Gastroesophageal sphincter (tissue), 3 donors: ENCODE data around the gene CRACR2B.
A peak's percentile ranks its signal among the peaks of the same experiment; 100 is the strongest.

Source experiments
- POLR2AphosphoS5 ChIP-seq: sonication (generic); formaldehyde crosslinking; IDR thresholded peaks from one replicate; pipeline ENCODE4 v1.6.1; 2017; ENCODE audit warnings: antibody characterized with exemption
- TF ChIP-seq, protein P1 (sequence below), 4 experiments: fragments of 200-600 bp in 2 of 4; fragments of 450-650 bp in 2 of 4; sonication (generic) in 1 of 4; IDR thresholded peaks; one replicate each; pipeline ENCODE4 v1.5.1; 2017 to 2019; ENCODE audit warnings: antibody characterized with exemption in 4 of 4, mild to moderate bottlenecking in 2 of 4, moderate library complexity in 2 of 4

GRCh38 chr11:848380-848931, 20.7 kb downstream of the CRACR2B start:
- TF ChIP-seq, protein P1, sequence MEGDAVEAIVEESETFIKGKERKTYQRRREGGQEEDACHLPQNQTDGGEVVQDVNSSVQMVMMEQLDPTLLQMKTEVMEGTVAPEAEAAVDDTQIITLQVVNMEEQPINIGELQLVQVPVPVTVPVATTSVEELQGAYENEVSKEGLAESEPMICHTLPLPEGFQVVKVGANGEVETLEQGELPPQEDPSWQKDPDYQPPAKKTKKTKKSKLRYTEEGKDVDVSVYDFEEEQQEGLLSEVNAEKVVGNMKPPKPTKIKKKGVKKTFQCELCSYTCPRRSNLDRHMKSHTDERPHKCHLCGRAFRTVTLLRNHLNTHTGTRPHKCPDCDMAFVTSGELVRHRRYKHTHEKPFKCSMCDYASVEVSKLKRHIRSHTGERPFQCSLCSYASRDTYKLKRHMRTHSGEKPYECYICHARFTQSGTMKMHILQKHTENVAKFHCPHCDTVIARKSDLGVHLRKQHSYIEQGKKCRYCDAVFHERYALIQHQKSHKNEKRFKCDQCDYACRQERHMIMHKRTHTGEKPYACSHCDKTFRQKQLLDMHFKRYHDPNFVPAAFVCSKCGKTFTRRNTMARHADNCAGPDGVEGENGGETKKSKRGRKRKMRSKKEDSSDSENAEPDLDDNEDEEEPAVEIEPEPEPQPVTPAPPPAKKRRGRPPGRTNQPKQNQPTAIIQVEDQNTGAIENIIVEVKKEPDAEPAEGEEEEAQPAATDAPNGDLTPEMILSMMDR (IDR thresholded peaks at IDR 0.05), result peak in 3 of 4 experiments; percentile 83 to 96 (median 84)
- no peak for TF ChIP-seq POLR2AphosphoS5
